ENCODE measurements around the gene TP53BP1.

TP53BP1 gene

DNA sequence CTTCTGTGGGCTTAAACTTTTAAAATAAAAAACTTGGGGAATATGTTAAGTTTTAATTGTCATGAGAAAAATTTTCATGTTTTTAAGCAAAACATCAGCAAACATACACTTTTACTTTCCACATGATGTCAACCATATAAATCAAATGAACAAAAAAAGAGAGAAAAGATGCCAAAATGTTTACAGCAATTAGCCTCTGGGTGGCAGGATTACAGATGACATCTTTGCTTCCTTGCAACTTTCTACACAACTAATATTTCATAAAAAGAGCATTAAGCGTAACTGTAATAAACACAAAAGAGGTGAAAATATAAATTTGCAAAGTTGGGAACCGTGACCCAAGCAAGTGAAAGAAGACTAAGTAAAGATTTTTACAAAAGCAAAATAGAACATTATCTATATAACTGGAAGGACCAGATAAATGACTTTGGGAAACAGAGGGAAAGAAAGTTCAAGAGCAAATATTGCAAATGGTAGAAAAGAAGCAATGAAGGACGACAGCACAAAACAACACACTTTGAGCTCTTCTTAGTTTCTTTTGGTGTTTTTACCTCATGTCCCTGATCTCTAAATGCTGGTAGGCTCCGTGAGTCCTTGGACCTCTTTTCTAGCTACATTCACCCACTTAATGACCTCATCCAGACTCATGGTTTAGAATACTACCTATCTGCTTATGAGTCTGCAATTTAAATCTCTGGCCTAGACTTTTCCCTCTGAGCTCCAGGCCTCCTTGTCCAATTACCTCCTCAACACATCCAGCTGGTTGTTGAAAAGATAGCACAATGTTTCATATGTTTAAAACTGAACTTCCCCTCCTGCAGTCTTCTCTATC, 9.4 kb downstream of the TP53BP1 start:
- DNase-seq, result no peak

GRCh38 chr15:43473885-43474284, 19.1 kb downstream of the TP53BP1 start:
- DNase-seq, result no peak

- no peak for DNase-seq
Measured at GRCh38 chr15:43471975-43472374, 21.0 kb downstream of the TP53BP1 start.

- no peak for DNase-seq
Measured at GRCh38 chr15:43469867-43470266, 23.1 kb downstream of the TP53BP1 start.

GRCh38 chr15:43465100-43465499, 27.9 kb downstream of the TP53BP1 start:
- DNase-seq, result no peak

DNA sequence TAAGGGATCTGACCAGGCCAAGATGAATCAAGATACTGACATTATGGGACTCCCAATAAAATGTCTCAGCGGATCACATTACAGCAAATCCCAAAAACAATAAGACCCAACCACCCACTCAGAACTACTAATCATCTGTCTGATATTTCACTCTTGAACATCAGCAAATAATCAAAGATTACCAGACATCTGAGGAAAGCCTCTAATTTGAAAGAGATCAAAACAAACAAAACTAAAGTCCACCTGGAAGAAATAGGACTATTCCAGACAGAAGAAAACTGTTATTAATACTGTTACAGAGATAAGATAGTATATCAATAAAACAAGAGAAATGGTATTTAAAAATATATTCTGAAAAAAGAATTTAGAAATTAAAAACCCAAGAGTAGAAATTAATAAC, 29.0 kb downstream of the TP53BP1 start:
- DNase-seq, result no peak

DNA sequence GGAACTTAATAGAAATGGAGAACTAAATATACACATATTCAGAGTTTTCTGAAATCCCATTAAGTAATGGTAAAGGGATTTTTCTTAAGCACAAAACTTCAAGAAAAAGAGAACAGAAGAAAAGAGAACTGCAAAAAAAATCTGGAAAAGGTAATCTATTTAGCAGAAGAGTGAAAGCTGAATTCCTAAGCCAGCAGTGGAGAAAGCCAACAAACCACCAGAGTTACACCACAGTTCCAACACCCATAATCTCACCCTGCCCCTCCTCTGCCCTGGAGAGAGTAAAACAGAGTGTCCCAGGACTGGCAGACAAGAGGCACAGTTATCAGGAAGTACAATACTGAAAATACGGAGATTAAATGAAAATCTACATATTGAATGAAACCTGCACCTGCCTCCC, 29.4 kb downstream of the TP53BP1 start:
- DNase-seq, result no peak

DNA sequence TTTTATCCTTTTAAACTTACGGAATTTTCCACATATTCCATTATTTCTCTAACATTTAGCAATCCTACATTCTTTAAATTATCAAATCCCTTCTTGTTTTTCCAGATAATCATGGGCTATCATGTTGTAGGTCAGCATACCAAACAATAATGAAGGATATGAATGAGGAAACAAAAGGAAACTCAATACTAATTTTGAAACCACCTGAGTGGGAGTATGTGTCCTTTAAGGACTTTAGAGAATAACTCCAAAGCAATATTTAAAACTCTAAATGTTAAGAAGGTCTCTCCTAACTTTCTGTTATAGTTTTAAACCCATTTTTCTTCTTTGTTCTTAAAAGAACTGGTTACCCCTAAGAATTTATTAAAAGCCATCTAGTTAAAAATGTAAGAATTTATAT, 43.0 kb downstream of the TP53BP1 start:
- DNase-seq, result no peak

- DNase-seq, result no peak
Measured at GRCh38 chr15:43446344-43446743, 46.6 kb downstream of the TP53BP1 start.

GRCh38 chr15:43441316-43441715, 51.6 kb downstream of the TP53BP1 start:
- no peak for DNase-seq

GRCh38 chr15:43440721-43441281, 52.2 kb downstream of the TP53BP1 start:
- no peak for DNase-seq

- no peak for DNase-seq
Measured at GRCh38 chr15:43439268-43439667, 53.7 kb downstream of the TP53BP1 start.

- no peak for DNase-seq
Measured at GRCh38 chr15:43436395-43436794, 56.6 kb downstream of the TP53BP1 start.

DNA sequence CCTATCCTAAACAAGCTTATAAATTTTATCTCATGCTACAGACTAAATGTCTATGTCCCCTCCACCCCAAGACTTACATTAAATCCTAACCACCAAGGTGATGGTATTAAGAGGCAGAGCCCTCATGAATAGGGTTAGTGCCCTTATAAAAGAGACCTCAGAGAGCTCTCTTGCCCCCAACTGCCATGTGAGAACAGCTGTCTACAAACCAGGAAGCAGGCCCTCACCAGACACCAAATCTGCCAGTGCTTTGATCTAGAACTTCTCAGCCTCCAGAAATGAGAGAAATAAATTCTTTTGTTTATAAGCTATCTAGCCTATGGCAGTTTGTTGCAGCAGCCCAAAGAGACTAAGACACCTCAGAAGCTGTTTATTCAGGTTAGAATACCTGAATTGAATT, 58.5 kb downstream of the TP53BP1 start:
- no peak for DNase-seq

GRCh38 chr15:43433661-43434303, 59.2 kb downstream of the TP53BP1 start:
- no peak for DNase-seq

DNA sequence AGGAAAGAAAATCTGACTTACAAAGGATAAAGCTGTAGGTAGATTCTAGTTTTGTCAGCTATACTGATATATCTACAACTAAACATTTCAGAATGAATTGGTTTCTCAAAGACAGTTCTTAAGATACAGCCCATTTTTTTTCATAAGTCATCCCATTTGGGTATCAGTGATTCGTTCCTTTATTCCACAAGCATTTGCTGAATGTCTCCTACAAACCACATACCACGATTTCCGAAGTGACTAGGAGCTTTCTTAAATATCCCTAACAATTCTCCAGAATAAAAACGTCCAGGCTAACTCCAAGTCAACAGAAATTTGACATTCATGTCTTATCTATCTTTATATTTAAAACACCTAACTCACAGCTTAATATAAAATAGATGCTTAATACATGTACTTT, 59.8 kb downstream of the TP53BP1 start:
- DNase-seq, result no peak

- DNase-seq, result no peak
Measured at GRCh38 chr15:43429687-43430086, 63.3 kb downstream of the TP53BP1 start.

DNA sequence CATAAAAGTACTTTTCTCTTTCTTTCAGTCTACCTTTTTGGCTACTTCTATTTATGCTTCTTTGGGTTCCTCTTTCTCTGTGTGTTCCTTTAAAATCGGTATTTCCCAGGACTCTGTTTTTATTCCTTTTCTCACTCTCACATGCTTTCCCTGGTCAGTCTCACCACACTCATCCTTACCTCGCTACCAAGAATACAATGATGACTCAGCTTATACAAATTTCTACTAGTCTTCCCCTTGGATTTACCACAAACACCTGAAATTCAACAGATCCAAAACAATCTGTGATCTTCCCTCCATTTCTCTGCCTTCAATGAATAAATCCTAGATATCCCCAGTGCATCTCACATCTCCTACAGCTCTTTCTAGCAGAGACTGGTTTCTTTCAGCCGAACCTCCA, 69.2 kb downstream of the TP53BP1 start:
- DNase-seq, result no peak

DNA sequence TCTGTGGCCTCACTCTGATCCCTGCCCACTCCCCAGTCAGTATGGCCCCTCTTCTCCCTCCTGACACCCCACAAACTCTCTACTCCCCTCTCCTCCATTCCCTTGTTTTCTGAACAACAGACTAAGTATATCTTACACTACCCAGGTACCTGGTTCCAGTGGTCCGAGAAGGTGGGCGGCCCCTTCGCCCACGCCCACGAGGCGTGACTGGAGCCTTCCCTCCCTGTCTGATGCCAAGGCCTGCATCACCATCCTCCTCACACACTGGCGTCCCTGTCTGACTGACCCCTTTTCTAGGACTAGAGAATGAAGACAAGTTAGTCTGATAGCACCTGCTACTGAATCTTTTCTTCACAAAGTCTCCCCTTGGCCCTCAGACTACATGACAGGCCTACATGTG, 72.1 kb downstream of the TP53BP1 start:
- DNase-seq, result no peak

DNA sequence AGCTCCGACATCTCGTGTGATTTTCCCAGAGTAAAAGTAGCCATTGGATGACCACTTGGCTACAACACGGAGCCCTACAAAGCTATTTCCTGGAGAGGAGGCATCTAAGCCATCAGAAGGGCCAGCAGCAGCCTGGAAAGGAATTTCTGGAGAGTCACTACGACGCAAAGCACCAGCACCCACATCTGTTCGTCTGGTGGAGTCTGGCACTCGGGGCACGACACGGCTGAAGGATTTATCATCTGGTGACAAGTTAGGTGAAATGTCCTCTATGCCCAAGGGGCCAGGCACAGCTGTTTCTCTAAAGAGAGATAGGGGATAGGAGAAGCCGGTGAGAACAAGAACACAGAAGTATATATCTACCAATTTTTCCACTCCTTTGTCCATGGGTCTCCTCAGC, 72.5 kb downstream of the TP53BP1 start:
- no peak for DNase-seq

GRCh38 chr15:43414196-43414595, 78.8 kb downstream of the TP53BP1 start:
- no peak for DNase-seq

DNA sequence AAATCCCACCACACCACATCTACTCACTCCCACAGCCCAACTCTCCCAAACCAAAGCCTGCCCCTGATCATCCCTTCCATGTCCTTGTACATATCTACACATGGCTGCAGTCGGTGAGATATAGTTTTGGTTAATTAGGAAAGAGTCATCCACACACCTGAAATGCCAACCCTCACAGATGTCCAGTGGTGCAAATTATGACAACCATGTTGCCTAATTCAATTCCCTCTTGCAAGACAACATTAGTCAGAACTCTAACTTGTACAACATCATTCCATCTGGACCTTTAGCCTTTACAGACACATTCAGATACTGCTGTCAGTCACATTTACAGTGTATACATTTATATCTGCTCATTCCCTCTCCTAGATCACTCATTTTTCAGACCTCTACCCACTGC, 80.9 kb downstream of the TP53BP1 start:
- DNase-seq, result no peak

GRCh38 chr15:43410572-43411214, 82.3 kb downstream of the TP53BP1 start:
- no peak for DNase-seq

GRCh38 chr15:43408789-43409188, 84.2 kb downstream of the TP53BP1 start:
- no peak for DNase-seq

Measured in NCI-H748 treated with DMSO at 0.1 percent for 48 hours (cell line).